ENCODE results near the gene MTCH1.

DNA sequence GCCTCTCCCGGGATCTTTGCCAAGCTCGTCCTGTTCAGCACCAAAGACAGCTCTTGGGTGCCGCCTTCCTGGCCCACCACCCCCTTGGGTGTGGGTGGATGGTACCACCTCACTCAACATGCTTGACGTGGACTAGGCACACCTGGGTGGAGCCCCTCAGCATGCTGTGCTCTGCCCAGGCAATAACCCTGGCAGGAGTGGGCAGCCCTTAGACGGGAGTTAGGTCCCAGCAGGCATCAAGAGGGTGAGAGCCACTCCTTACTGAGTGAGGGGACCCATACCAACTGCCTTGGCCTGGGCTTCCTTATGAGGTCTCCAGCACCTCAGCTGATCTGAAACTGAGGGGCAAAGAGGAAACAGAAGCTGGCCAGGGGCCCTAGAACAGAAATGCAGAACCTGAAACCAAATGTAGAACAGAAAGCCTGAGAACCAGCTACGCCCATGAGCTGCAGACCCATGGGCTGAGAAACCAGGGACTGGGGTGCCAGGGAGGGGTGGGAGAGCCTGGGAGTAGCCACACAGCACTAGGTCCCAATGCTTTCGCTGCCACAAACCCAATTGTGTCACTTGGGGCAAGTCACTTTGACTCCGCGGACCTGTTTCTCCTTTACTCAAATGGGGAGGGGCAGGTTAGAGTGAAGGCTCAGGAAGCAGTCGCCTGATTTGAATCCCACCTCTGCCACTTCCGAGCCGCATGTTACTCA lies 21.5 kb upstream of the MTCH1 start:
- no peak for TF ChIP-seq CTCF (IDR thresholded peaks at IDR 0.05)
- TF ChIP-seq EZH2 (IDR thresholded peaks at IDR 0.05; ENCODE audit: borderline replicate concordance, insufficient read depth, low read depth, low read length, poor library complexity, severe bottlenecking), result no peak
